Activated CD4-positive, alpha-beta T cell treated with anti-CD3 and anti-CD28 coated beads, Interleukin-10, Interleukin-2, amounts not matched to agents 100 ng/mL and 50 ng/mL, durations not matched to agents 16 hours and 8 hours (primary cell): Measurements from ENCODE around the gene PARD3B.

Source experiments
- DNase-seq: peaks from one replicate; pipeline ENCODE4 v3.0.0-alpha.2; 2020

The PARD3B gene

DNA sequence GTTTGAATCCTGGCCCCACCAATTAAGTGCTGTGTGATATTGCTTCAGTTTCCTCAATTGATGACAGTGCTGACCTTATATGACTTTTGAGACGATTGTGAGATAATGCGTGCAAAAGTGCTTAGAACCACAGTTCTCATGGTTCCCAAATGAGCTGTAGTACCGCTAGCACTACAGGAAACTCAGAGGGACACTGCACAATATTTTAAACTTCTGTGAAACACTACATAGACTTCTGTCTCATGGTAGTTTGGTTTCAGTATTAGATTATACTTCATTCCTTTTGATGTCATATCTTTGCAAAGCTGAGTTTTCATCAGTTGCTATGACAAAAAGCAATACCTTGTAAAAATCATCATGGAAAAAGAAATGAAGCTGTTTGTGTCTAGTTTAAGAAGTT lies 368.0 kb downstream of the PARD3B start:
- DNase-seq, result no peak

GRCh38 chr2:204913854-204914464 lies 368.7 kb downstream of the PARD3B start:
- no peak for DNase-seq

DNA sequence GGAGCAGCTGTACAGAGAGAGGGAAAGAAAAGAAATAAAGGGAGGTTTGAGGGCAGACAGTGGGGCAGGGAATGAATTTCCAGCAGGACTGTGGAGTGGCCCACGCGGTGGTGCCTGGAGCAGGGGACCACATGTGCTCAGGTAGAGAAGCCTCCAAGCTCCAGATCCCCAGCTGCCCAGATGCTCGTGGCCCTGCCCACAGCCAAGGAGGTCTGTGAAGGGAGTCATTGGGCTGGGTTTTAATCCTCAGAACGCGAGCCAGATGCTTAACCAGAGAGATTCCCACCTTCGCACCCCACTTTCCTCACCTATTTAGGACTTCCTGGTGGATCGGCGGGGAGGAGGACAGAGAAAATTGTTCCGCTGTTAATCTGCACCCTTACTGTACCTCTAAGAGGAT lies 369.4 kb downstream of the PARD3B start:
- DNase-seq, result no peak

DNA sequence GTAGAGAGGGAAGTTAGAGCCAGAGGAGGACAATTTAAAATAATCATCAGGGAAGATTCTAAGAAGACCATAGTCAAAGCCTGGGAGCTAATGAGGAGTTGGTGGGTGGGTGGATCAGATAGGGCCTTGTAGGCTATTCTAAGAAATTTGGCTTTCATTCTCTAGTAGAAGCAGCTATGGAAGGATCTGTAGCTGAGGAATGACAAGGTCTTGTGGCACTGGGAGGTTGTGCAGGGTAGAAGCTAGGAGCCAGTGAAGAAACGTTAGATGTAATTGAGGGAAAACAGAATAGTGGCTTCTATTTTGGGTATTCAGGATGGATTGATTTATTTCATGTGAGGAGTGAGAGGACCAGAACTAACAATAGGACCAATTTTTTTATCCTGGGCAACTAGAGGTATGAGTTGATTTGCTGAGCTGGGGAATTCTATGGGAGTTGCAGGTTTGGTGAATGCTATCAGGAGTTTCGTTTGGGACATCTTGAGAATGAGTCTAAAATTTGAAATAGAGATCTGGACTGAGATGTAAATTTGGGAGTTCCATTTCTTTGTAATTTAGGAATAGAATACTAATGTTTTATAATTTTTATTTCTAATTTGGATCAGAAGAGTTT lies 371.9 kb downstream of the PARD3B start:
- DNase-seq, result no peak

DNA sequence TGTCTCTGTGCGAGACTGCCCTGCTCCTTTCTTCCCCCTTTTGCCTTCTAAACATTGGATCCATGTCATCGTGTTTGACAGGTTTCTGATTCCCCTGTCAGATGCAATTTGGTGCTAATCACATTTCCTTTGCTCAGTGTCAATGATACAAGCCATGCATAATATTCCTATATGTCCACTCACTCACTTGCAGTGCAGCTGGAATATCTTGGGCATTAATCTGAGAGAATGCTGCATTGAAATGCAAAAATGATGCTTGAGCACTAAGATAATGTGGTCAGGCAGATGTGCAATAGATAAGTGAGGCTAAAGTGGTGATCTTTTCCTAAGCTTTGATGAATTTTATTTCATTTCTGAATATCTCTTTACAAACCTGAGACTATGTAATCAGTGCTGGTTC lies 375.5 kb downstream of the PARD3B start:
- no peak for DNase-seq

DNA sequence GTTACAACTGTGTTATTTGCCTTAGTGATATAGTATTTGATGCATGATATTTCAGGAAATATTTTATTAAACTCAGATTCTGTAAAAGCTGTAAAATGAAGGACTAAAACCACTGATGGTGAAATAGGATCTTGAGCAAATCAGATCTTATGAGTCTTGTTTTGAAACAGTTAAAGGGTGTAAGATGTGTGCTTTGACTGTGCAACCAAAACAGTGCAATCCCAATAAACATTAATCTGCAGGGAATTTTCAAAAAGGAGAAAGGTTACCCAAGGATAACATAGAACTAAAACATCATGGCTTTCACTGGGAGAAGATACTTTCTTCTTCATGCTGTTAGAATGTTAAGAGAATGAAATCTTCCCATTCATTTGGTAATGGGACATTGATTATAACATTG lies 378.7 kb downstream of the PARD3B start:
- no peak for DNase-seq

- no peak for DNase-seq
Observed at GRCh38 chr2:204931562-204931961, 386.3 kb downstream of the PARD3B start.

DNA sequence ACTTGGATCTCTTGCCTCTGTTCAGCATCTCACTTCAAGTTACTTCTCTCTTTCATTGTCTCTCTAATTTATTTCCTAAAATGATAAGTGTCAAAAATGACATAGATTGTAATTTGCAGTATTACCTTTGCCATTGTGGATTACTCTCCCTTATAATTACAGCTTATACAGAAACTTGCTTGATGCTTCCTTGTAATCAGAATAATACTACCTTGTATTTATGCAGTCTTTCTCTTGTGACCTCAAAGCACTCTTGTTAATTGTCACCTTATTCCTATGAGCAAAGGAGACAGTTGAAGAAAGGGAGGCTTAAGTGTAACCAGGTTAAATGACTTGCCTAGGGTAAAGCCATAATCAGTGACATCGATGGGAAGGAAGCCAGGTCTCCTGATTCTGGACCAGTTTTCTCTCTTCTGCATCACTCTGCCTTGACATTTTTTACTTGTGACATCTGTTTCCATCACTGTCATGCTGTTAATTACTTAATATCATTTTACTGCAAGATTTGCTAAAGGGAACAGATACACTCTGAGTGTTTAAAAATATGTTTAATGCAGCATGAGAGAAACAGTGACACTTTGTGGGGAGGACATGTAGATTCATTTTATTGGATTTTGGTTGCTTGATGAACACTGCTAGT lies 388.6 kb downstream of the PARD3B start:
- no peak for DNase-seq

DNA sequence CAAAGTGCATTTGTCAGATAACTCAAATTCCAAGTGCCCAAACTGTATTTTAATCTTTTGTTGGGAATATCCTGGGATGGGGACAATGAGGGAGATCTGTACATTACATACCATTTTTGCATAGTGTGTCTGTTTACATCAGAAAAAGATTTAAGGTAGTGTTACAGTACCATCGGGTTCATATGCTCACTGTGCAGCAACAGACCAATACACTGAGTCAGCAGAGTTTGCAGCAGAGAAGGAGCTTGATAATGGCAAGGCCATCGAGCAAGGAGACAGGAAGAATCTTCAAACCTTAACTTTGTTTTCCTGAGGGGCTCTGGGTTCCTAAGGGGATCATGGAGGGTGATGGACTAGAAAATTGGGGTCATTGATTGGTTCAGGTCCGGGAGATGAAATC lies 399.7 kb downstream of the PARD3B start:
- DNase-seq, result no peak

DNA sequence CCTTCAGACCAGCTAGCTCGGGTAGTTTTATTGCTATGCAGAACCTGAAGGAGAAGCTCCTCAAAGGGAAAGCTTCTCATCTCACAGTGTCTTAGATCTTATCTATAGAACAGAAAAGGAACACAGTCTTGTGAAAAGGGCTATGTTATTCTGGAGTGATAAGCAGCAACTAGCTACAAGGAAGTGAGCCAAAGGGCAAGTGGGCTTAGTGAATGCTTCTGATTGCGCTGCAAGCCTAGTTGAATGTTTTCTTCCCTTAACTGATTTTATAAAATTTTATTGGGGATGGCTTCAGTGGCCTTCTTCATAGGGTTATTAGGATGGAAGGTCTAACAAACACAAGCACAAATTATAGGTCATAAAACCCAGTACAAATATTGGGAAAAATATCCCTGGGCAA lies 400.1 kb downstream of the PARD3B start:
- DNase-seq, result no peak

GRCh38 chr2:204946892-204947291 lies 401.6 kb downstream of the PARD3B start:
- no peak for DNase-seq

DNA sequence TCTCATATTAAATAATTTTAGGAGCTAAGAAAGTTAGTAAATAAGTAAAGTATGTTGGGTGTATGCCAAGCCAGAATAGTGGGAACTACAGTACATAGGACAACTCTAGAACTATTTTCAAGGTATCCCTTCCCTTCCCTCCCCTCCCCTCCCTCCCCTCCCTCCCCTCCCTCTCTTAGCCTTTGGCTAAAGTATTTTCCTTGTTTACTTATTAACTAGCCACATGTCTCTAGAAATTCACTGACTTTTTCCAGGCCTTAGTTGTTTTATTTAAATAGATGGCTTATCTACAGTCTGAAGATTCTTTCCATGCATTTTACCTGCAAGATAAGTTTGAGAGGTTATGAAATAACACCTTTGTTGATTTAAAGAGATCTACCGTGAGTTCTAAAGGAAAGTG lies 402.1 kb downstream of the PARD3B start:
- no peak for DNase-seq

- DNase-seq, result peak; percentile 16
Observed at GRCh38 chr2:204948024-204948763, 402.9 kb downstream of the PARD3B start.

DNA sequence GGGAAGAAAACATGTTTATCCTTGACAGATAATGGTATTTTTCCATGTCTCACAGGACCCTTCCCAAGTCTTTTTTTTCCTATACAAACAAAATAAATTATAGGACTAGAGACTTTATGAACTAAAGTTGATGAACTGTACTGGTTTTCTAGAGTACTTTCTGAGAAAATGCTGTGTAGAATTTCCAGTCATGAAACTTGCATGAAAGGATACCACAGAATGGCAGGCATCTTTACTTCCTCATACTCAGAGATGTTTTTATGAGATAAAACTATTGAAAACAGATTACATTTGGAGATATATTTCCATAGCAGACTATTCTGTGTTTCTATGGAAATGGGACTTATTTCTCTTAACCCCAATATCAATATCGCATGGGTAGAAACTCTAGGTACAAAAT lies 403.5 kb downstream of the PARD3B start:
- peak; percentile 4 for DNase-seq

DNA sequence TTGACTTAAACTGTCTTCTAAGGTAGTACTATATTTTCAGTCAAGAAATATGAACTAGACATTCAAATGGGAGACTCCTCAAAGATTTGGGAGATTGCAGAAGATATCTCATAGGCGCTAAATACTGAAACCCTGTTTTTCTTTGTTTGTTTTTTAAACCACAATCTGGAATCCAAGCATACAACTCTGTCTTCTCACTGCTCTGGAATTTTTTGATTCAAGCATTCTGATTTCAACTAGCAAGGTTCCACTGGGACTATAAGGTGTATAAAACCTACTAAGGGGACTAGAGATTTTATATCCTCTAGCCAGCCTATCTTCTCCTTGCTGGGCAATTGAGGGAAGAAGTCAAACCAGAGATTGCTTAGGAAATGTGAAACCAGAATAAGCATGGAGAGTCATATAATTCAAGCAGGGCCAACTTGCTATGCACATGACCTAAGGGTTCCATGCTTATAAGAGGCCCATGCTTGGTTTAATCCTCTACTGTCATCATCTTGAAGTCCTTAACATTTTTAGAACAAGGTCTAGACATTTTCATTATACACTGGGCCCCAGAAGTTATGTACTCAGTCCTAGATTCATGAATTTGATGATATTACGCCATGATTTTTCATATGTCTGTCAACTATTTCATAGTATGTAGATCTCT lies 405.5 kb downstream of the PARD3B start:
- DNase-seq, result no peak

- DNase-seq, result no peak
Observed at GRCh38 chr2:204958371-204958770, 413.1 kb downstream of the PARD3B start.

DNA sequence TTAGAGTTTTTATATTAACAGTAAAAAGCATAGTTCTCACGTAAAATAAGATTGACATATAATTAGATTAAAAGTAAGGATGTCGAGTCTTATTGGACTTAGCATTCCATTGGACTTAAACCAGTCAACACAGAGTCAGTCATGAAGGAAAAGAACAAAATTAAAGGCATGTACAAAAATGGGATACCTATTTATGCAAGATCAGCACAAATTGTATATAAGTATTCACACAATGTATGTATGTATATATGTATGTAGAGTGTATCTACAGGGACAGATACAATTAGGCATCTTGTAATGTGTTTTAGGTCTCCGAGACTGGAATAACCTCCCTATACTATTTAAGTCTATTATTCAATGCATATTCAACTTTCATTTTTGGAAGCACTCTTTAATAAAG lies 419.1 kb downstream of the PARD3B start:
- DNase-seq, result no peak

GRCh38 chr2:204966245-204966644 lies 421.0 kb downstream of the PARD3B start:
- DNase-seq, result no peak

GRCh38 chr2:204967199-204967960 lies 422.1 kb downstream of the PARD3B start:
- peak; percentile 46 for DNase-seq

DNA sequence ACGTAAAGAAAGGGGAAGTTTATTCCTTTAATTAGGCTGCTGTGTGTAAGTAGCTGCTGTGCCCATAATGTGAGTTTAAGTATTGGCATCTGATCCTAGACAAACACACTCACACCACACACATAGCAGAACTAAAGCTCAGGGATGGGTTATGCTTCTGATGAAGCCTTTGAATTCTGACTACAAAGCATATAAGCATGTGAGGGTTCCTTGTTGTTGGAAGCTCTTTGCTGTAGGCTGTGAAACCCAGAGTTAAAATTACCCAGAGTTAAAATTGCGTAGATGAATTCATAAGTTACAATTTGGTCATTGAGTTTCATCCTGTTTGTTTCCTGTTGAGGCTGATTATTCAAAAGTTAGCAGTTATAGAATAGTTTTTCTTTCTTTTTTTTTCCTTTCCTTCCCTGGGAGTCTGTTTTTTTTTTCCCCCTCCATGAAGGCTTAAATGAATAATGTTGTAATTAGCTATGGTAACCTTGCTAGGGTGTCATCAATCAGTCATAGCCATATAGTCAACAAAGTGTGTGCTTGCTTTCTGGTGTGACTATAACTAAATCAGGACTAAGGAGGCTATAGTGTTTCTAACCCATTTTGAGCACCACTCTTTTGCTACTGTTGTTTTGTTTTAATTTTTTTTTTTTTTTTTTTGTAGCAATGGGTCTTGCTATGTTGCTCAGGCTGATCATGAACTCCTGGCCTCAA lies 426.1 kb downstream of the PARD3B start:
- DNase-seq, result no peak

DNA sequence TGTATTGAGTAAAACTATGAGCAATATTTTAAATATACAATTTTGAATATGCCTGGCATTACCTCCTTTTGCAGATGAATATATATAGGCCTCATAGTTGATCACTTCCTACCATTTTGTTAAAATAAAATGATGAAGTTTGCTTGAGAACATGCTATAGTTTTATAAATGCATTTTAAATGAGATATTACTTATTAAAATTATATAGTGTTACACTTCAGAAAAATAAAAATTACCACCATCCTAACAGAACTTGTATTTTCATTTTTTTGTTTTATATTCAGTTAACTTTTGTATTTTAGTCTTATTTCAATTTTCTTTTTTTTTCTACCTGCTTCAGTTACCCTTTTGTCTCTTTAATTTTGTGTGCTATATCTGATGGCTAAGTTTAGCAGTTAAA lies 426.9 kb downstream of the PARD3B start:
- DNase-seq, result no peak
